Neural cell (in vitro differentiated cells): ENCODE data around the gene BICC1. TPM values are rescaled to one million over a fixed set of nuclear protein-coding genes. Genes with fewer than 3 reads are reported as not detected.

Experiments
- H2AFZ ChIP-seq: fragments of 200-600, 300-800 bp; sonication (generic), shearing (Covaris generic); 2 replicates; pipeline ENCODE4 v1.6.0; 2014; ENCODE audit warnings: low read depth, mild to moderate bottlenecking, antibody characterized with exemption, low read length, moderate library complexity
- H3F3A ChIP-seq: fragments of 200-600 bp; shearing (Covaris generic); 2 replicates; pipeline ENCODE4 v1.6.1; 2016; ENCODE audit warnings: mild to moderate bottlenecking, moderate library complexity, mixed read lengths, antibody characterized with exemption, low read length; ENCODE audit not compliant: insufficient read depth, poor library complexity, severe bottlenecking
- H3K27ac ChIP-seq: fragments of 200-600, 300-800 bp; sonication (generic), shearing (Covaris generic); 2 replicates; pipeline ENCODE4 v1.5.1; 2014; ENCODE audit warnings: mild to moderate bottlenecking, low read length, moderate library complexity
- H3K27me3 ChIP-seq: fragments of 300-800, 200-600 bp; sonication (generic), shearing (Covaris generic); 2 replicates; pipeline ENCODE4 v1.6.0; 2014; ENCODE audit warnings: mild to moderate bottlenecking, low read depth, low read length, moderate library complexity; ENCODE audit not compliant: insufficient read depth
- H3K36me3 ChIP-seq: fragments of 300-800, 200-600 bp; sonication (generic), shearing (Covaris generic); 2 replicates; pipeline ENCODE4 v1.5.1; 2014; ENCODE audit warnings: mild to moderate bottlenecking, antibody characterized with exemption, low read length, moderate library complexity; ENCODE audit not compliant: insufficient read depth
- H3K4me2 ChIP-seq: fragments of 300-800, 200-600 bp; sonication (generic), shearing (Covaris generic); 2 replicates; pipeline ENCODE4 v1.6.0; 2014; ENCODE audit warnings: mild to moderate bottlenecking, low read length
- H3K4me3 ChIP-seq: fragments of 300-800, 200-600 bp; sonication (generic), shearing (Covaris generic); 2 replicates; pipeline ENCODE4 v1.5.1; 2014; ENCODE audit warnings: mild to moderate bottlenecking, low read length, moderate library complexity
- H3K79me2 ChIP-seq: fragments of 200-600 bp; shearing (Covaris generic); replicated peaks from 2 replicates; pipeline ENCODE4 v1.6.0; 2014; ENCODE audit warnings: mild to moderate bottlenecking, low read length, moderate library complexity; ENCODE audit not compliant: insufficient read depth
- H3K9ac ChIP-seq: fragments of 300-800, 200-600 bp; sonication (generic), shearing (Covaris generic); 2 replicates; pipeline ENCODE4 v1.6.1; 2016; ENCODE audit warnings: mild to moderate bottlenecking, low read length, mixed read lengths
- H3K9me2 ChIP-seq: fragments of 200-600 bp; shearing (Covaris generic); 2 replicates; pipeline ENCODE4 v1.6.1; 2016; ENCODE audit warnings: mild to moderate bottlenecking, low read length, mixed read lengths; ENCODE audit not compliant: insufficient read depth
- H3K9me3 ChIP-seq: fragments of 200-600, 300-800 bp; sonication (generic), shearing (Covaris generic); 2 replicates; pipeline ENCODE4 v1.6.1; 2016; ENCODE audit warnings: mild to moderate bottlenecking, mixed run types, low read length, moderate library complexity, mixed read lengths
- H4K20me1 ChIP-seq: fragments of 200-600 bp; shearing (Covaris generic); 2 replicates; pipeline ENCODE4 v1.6.1; 2016; ENCODE audit warnings: mild to moderate bottlenecking, mixed run types; ENCODE audit not compliant: insufficient read depth
- CTCF ChIP-seq: fragments of 450-650 bp; IDR thresholded peaks from 2 replicates; pipeline ENCODE4 v1.5.1; 2014; ENCODE audit warnings: antibody characterized with exemption, mild to moderate bottlenecking, moderate library complexity; ENCODE audit not compliant: poor library complexity, severe bottlenecking
- EP300 ChIP-seq: fragments of 450-650 bp; conservative IDR thresholded peaks from 2 replicates; pipeline ENCODE4 v1.6.1; 2014; ENCODE audit warnings: antibody characterized with exemption, mild to moderate bottlenecking, moderate library complexity; ENCODE audit not compliant: poor library complexity, severe bottlenecking
- EZH2 ChIP-seq: fragments of 200-600, 300-800 bp; shearing (Covaris generic), sonication (generic); IDR thresholded peaks from 2 replicates; pipeline ENCODE4 v1.6.1; 2014; ENCODE audit warnings: antibody characterized with exemption, low read length, borderline replicate concordance, mild to moderate bottlenecking; ENCODE audit not compliant: insufficient read depth, poor library complexity, severe bottlenecking
- MXI1 ChIP-seq: fragments of 450-650 bp; conservative IDR thresholded peaks from 2 replicates; pipeline ENCODE4 v1.6.1; 2014; ENCODE audit warnings: antibody characterized with exemption, mild to moderate bottlenecking; ENCODE audit not compliant: poor library complexity, severe bottlenecking
- POLR2AphosphoS5 ChIP-seq: IDR thresholded peaks from 2 replicates; pipeline ENCODE4 v1.6.1; 2012
- RAD21 ChIP-seq: fragments of 450-650 bp; conservative IDR thresholded peaks from 2 replicates; pipeline ENCODE4 v1.6.1; 2014; ENCODE audit warnings: antibody characterized with exemption, mild to moderate bottlenecking, moderate library complexity
- REST ChIP-seq: IDR thresholded peaks from 2 replicates; pipeline ENCODE4 v1.6.1; 2012; ENCODE audit warnings: borderline replicate concordance
- SMC3 ChIP-seq: fragments of 450-650 bp; conservative IDR thresholded peaks from 2 replicates; pipeline ENCODE4 v1.6.1; 2014; ENCODE audit warnings: antibody characterized with exemption, mild to moderate bottlenecking, moderate library complexity; ENCODE audit not compliant: poor library complexity
- TAF1 ChIP-seq: IDR thresholded peaks from 2 replicates; pipeline ENCODE4 v1.6.1; 2012; ENCODE audit warnings: low read depth
- polyA plus RNA-seq: library from polyadenylated mRNA; depleted of rRNA; stranded (reverse); fragments of >200 nt; gene quantifications from 2 replicates; pipeline ENCODE4 v1.2.3, GENCODE V29; 2014

Gene BICC1
- polyA plus RNA-seq, 1 donor from 2014 or later = 7.6 TPM

- Histone ChIP-seq H3K9ac (no peak overlapping the region), H3K9me3 (peaks cover 4% of the 10 kb centered on the region), H3K79me2 (no peaks in the 10 kb centered on the region), H3K36me3 (no peaks in the 10 kb centered on the region), H3F3A (no peaks in the 10 kb centered on the region), H4K20me1 (no peaks in the 10 kb centered on the region), H3K27me3 (no peaks in the 10 kb centered on the region), H2AFZ (no peak overlapping the region), H3K27ac (no peak overlapping the region), H3K4me2 (no peak overlapping the region), H3K9me2 (no peaks in the 10 kb centered on the region), H3K4me3 (no peak overlapping the region)
- TF ChIP-seq REST = no peak
- no peak for TF ChIP-seq MXI1
- TF ChIP-seq SMC3 = no peak
- TF ChIP-seq EP300 = no peak
- no peak for TF ChIP-seq TAF1
- TF ChIP-seq RAD21 = no peak
- TF ChIP-seq CTCF = no peak
- TF ChIP-seq POLR2AphosphoS5 = no peak
- no peak for TF ChIP-seq EZH2
Observed at GRCh38 chr10:58665361-58665760, 152.7 kb downstream of the BICC1 start.

- Histone ChIP-seq H3K9ac (no peak overlapping the region), H3F3A (no peaks in the 10 kb centered on the region)
- TF ChIP-seq MXI1 (no peak), POLR2AphosphoS5 (no peak), TAF1 (no peak), CTCF (no peak), SMC3 (no peak), EP300 (no peak), EZH2 (no peak), REST (no peak), RAD21 (no peak)
Observed at GRCh38 chr10:58666024-58666423, 153.4 kb downstream of the BICC1 start.

More at GRCh38 chr10:58666024-58666423, 153.4 kb downstream of the BICC1 start:
- Histone ChIP-seq H2AFZ (no peak overlapping the region), H3K79me2 (no peaks in the 10 kb centered on the region), H3K4me3 (no peak overlapping the region), H3K27ac (no peak overlapping the region), H3K9me2 (no peaks in the 10 kb centered on the region), H3K4me2 (no peak overlapping the region), H3K36me3 (no peaks in the 10 kb centered on the region), H4K20me1 (no peaks in the 10 kb centered on the region), H3K27me3 (no peaks in the 10 kb centered on the region), H3K9me3 (peaks cover 4% of the 10 kb centered on the region)
